H1 (cell line): Measurements from ENCODE around the gene C4orf46. TPM values are rescaled to one million over a fixed set of nuclear protein-coding genes. Genes with fewer than 3 reads are reported as not detected.

ENCODE experiments used
- polyA plus RNA-seq, 7 experiments: library from polyadenylated mRNA; depleted of rRNA in 3 of 7; stranded (reverse) in 5 of 7; unstranded in 2 of 7; fragments of >200 nt in 5 of 7; fragments of 200-250 nt in 2 of 7; gene quantifications; 1 replicate in 5 of 7; 2 replicates in 1 of 7; 4 replicates in 1 of 7; pipeline versions ENCODE4 v1.2.1 to v1.2.3, GENCODE V29; 2011 to 2013; ENCODE audit warnings: missing spikeins in 2 of 7, mixed read lengths in 2 of 7
- small RNA-seq: library from polyadenylated mRNA; stranded (forward); fragments of <200 nt; extraction: miRNeasy Mini kit (QIAGEN cat#:217004); gene quantifications from one replicate; pipeline ENCODE3, GENCODE V24; 2013; ENCODE audit not compliant: insufficient read depth
- total RNA-seq: library from RNA; stranded (reverse); fragmentation: NEBNext Ultra II Directional; extraction: Animal tissue kit (Norgen Biotek cat#: 25700); gene quantifications from 2 replicates; pipeline ENCODE4 v1.2.1, GENCODE V29; 2021

The C4orf46 gene
- total and polyA plus RNA-seq, 2 of the 8 experiments (the other 6 are each of a cell fraction or from before 2014, with no cell fraction given), result 19.8 to 28.6 TPM

Small RNA genes within 50 kb of the gene (small RNA-seq; reads per million reads assigned to genes)
- not detected for gene RF00012

Other genes starting within 250 kb of the C4orf46 start
- 0.56 and 0.57 TPM in 2 replicates for gene RXFP1, start 150.0 kb downstream of the C4orf46 start, total RNA-seq
- gene RXFP1, start 150.0 kb downstream of the C4orf46 start, polyA plus RNA-seq (2011; rRNA removed), result 0.13 and 0.14 TPM in 2 replicates
- 15.7 and 16.1 TPM in 2 replicates for gene ETFDH, start 409 bp upstream of the C4orf46 start, total RNA-seq
- gene ETFDH, start 409 bp upstream of the C4orf46 start, polyA plus RNA-seq (2011; rRNA removed), result 10.8 and 11.3 TPM in 2 replicates
- gene PPID, start 51.5 kb upstream of the C4orf46 start, total RNA-seq, result 48.3 and 53.2 TPM in 2 replicates
- 20.2 and 23.3 TPM in 2 replicates for gene PPID, start 51.5 kb upstream of the C4orf46 start, polyA plus RNA-seq (2011; rRNA removed)
- gene FNIP2, start 97.1 kb upstream of the C4orf46 start, total RNA-seq, result 13.0 and 13.4 TPM in 2 replicates
- 3.6 and 4.0 TPM in 2 replicates for gene FNIP2, start 97.1 kb upstream of the C4orf46 start, polyA plus RNA-seq (2011; rRNA removed)